GM21447 (cell line): Measurements from ENCODE around the gene POLN.

Experiments used
- ATAC-seq: cut with Tn5 transposase; IDR thresholded peaks from one replicate; pipeline ENCODE4 v1.9.1; 2021; ENCODE audit not compliant: unreplicated experiment

POLN gene

GRCh38 chr4:2062808-2063524, 179.0 kb downstream of the POLN start:
- ATAC-seq = no peak

- no peak for ATAC-seq
Measured at GRCh38 chr4:2062168-2062807, 179.6 kb downstream of the POLN start.

GRCh38 chr4:2061186-2062131, 180.5 kb downstream of the POLN start:
- ATAC-seq = no peak

- ATAC-seq = no peak
Measured at GRCh38 chr4:2060611-2061185, 181.2 kb downstream of the POLN start.

GRCh38 chr4:2059726-2060602, 182.0 kb downstream of the POLN start:
- no peak for ATAC-seq

GRCh38 chr4:2059046-2059725, 182.7 kb downstream of the POLN start, which contains the start of gene NAT8L:
Gene NAT8L (plus strand): TSS chr4:2059327. CDS start chr4:2059512, 185 bp downstream.
- no peak for ATAC-seq

GRCh38 chr4:2058264-2059045, 183.5 kb downstream of the POLN start:
- ATAC-seq = no peak

- no peak for ATAC-seq
Measured at GRCh38 chr4:2057382-2058065, 184.4 kb downstream of the POLN start.

- ATAC-seq = no peak
Measured at GRCh38 chr4:2054217-2054616, 187.7 kb downstream of the POLN start.

- no peak for ATAC-seq
Measured at GRCh38 chr4:2051086-2051485, 190.8 kb downstream of the POLN start.

- ATAC-seq = no peak
Measured at GRCh38 chr4:2049811-2050210, 192.1 kb downstream of the POLN start.

GRCh38 chr4:2049381-2049780, 192.5 kb downstream of the POLN start:
- no peak for ATAC-seq

- no peak for ATAC-seq
Measured at GRCh38 chr4:2048831-2049230, 193.1 kb downstream of the POLN start.

- ATAC-seq = no peak
Measured at GRCh38 chr4:2047781-2048581, 193.9 kb downstream of the POLN start.

GRCh38 chr4:2047031-2047660, 194.8 kb downstream of the POLN start:
- no peak for ATAC-seq

- ATAC-seq = no peak
Measured at GRCh38 chr4:2046031-2046961, 195.6 kb downstream of the POLN start.
